ENCODE data around the gene PAM. TPM values are rescaled to one million over a fixed set of nuclear protein-coding genes. Genes with fewer than 3 reads are reported as not detected.

Gene PAM
- total RNA-seq, 1 donor from 2014 or later: 227 TPM

DNA sequence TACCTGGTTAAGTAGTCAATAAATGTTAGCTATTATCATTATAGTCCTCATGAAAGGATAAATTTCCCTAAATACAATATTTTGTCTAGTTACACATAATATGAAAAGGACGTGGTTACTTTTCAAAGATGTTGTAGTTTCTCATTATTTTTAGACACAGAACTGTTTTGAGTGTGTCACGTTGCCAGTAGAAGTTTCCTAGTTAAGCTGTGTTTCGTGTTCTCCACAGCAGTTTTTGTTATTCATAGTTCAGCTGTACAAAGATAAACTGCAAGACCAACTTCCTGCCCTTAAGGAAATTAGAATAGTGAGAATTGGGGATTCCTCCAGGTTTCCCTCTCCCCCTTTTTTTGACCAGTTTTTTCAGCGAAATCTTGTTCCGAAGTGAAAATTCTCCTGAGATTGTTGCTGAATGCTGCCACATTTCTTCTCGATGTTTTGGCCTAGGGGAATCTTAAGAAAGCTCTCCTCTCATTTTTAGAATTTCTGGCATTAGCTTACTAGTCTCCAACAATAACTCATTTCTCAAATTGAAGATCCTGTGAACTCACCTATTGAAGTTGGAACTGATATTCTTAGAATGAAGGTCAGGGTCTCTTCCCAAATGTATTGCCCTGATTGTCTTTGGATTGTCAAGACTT, 176.1 kb downstream of the PAM start:
- ATAC-seq (no peak), DNase-seq (no peak)
- Histone ChIP-seq H3K9me3 (no peaks in the 10 kb centered on the region), H3K27me3 (no peaks in the 10 kb centered on the region), H3K4me1 (no peaks in the 10 kb centered on the region), H3K4me3 (no peak overlapping the region), H3K36me3 (peaks cover 13% of the 10 kb centered on the region), H3K27ac (no peak overlapping the region)
- intact Hi-C loops (cut with DNase I): no loop called here
- TF ChIP-seq, protein P1, sequence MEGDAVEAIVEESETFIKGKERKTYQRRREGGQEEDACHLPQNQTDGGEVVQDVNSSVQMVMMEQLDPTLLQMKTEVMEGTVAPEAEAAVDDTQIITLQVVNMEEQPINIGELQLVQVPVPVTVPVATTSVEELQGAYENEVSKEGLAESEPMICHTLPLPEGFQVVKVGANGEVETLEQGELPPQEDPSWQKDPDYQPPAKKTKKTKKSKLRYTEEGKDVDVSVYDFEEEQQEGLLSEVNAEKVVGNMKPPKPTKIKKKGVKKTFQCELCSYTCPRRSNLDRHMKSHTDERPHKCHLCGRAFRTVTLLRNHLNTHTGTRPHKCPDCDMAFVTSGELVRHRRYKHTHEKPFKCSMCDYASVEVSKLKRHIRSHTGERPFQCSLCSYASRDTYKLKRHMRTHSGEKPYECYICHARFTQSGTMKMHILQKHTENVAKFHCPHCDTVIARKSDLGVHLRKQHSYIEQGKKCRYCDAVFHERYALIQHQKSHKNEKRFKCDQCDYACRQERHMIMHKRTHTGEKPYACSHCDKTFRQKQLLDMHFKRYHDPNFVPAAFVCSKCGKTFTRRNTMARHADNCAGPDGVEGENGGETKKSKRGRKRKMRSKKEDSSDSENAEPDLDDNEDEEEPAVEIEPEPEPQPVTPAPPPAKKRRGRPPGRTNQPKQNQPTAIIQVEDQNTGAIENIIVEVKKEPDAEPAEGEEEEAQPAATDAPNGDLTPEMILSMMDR (IDR thresholded peaks at IDR 0.05): no peak

DNA sequence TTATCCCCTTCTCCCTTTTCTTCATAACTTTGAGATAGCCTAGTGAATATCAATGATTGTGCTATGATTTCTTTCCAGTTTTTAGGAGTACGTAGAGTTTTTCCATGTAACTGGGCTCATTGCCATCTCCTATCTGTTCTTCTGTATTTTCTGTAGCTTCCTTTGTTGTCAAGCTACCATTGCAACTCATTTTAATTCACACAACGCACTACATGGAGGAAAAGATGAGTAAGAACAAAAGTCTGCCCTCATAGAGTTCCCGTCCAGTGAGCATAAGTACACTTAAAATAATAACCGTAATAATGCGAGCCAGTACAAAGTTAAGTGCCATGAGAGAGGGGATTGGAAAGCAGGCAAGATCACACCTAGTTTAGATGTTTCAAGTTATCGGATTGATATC, 177.7 kb downstream of the PAM start:
- Histone ChIP-seq H3K27me3 (no peaks in the 10 kb centered on the region), H3K4me1 (no peaks in the 10 kb centered on the region), H3K9me3 (no peaks in the 10 kb centered on the region), H3K27ac (no peak overlapping the region), H3K36me3 (no peaks in the 10 kb centered on the region), H3K4me3 (no peak overlapping the region)
- TF ChIP-seq, protein P1 (IDR thresholded peaks at IDR 0.05): no peak
- DNase-seq: no peak
- intact Hi-C loops (cut with DNase I): no loop called here
- no peak for ATAC-seq

DNA sequence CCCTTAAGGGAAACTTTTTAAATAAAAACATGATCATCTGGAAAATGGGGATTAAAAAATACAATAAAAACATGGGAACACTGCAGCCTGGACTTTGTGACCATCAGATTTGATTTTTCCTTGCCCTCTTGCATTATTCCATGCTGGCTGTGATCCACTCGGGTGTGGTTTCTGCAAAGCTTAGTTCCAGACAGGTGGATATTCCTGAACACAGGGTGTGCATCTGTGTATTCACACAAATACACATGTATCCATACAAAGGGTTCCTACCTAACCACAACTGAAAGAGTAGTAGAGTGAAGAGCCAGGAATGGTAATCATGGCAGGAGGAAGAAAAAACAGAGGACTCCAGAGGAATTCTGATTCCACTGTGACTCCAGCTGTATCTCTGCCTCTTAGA, 178.2 kb downstream of the PAM start:
- H3K36me3 ChIP-seq: no peaks in the 10 kb centered on the region
- no peaks in the 10 kb centered on the region for H3K9me3 ChIP-seq
- no peaks in the 10 kb centered on the region for H3K27me3 ChIP-seq
- ATAC-seq: no peak
- intact Hi-C loops (cut with DNase I): no loop called here
- H3K27ac ChIP-seq: no peak overlapping the region
- no peak for DNase-seq
- TF ChIP-seq, protein P1 (IDR thresholded peaks at IDR 0.05): no peak
- H3K4me3 ChIP-seq: no peak overlapping the region
- H3K4me1 ChIP-seq: no peaks in the 10 kb centered on the region

DNA sequence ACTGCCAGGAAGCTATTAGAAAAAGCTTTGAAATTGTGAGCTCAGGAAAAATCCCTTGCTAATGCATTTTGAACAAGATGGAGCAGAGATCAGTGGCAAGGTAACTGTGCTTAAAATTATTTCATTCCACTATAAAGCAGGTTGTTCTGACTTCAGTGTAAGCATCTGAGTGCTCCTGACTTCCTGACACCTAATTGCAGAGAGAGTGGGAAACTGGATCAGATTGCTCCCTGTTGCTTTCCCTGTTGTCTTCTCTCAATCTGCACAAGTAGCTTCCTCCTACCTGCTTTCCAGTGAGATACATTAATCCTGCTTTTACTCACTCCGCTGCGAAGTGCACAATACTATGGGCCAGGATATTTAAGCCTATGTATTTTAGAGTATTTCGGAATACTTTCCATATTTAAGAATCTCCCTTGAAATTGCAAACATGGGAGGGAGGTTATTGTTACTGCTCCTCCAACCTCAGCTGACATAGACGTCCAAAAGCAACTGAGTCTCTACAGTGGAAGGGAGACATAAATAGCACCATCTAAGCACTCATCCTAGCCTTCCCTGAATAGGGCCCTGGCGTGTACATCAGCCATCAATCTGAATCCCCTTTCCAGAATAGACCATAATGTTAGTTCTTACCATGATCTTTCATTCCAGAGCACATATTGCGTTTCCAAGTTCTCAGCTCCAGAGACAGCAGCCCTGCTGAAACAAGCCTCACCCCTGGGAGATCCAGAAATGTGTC, 178.8 kb downstream of the PAM start:
- no peaks in the 10 kb centered on the region for H3K4me1 ChIP-seq
- DNase-seq: no peak
- H3K9me3 ChIP-seq: no peaks in the 10 kb centered on the region
- H3K27ac ChIP-seq: no peak overlapping the region
- TF ChIP-seq, protein P1 (IDR thresholded peaks at IDR 0.05): no peak
- no peak overlapping the region for H3K4me3 ChIP-seq
- H3K36me3 ChIP-seq: no peaks in the 10 kb centered on the region
- intact Hi-C loops (cut with DNase I): no loop called here
- H3K27me3 ChIP-seq: no peaks in the 10 kb centered on the region
- no peak for ATAC-seq

DNA sequence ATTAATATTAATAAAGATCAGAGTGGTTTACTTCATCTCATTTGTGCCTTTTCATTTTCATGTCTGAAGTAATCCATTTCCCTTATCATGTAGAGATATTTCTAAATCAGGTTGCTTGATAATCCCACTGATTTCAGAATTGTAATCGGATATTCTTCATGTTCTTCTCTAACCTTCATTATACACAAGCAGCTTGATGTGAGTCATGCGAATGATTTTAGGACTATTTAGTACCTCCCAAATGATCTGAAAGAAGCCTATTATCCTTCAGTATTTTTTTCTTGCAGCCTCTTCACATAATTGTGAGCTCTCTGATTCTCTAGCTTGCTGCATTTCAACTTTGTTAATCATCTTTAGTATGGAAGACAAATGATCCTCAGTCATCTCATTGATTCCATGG, 182.8 kb downstream of the PAM start:
- no peaks in the 10 kb centered on the region for H3K36me3 ChIP-seq
- no peak overlapping the region for H3K27ac ChIP-seq
- ATAC-seq (no peak), DNase-seq (no peak)
- H3K4me3 ChIP-seq: no peak overlapping the region
- intact Hi-C loops (cut with DNase I): no loop called here
- no peaks in the 10 kb centered on the region for H3K27me3 ChIP-seq
- no peaks in the 10 kb centered on the region for H3K9me3 ChIP-seq
- H3K4me1 ChIP-seq: no peaks in the 10 kb centered on the region
- TF ChIP-seq, protein P1 (IDR thresholded peaks at IDR 0.05): no peak

All from upper lobe of right lung (tissue), 1 donor.